ENCODE results near the gene IRF7.

- TF ChIP-seq CTCF (IDR thresholded peaks at IDR 0.05) (no peak), POLR2A (IDR thresholded peaks at IDR 0.05) (no peak)
Measured at GRCh38 chr11:593347-593746, 22.4 kb downstream of the IRF7 start.
